ENCODE data around the gene DCAF7.

Gene DCAF7

GRCh38 chr17:63626551-63627180, 76.4 kb downstream of the DCAF7 start:
- DNase-seq = no peak

GRCh38 chr17:63629627-63630026, 79.3 kb downstream of the DCAF7 start:
- DNase-seq = no peak

GRCh38 chr17:63631062-63631461, 80.8 kb downstream of the DCAF7 start:
- no peak for DNase-seq

GRCh38 chr17:63631626-63632025, 81.3 kb downstream of the DCAF7 start:
- DNase-seq = no peak

- no peak for DNase-seq
Observed at GRCh38 chr17:63633742-63634141, 83.5 kb downstream of the DCAF7 start.

GRCh38 chr17:63634163-63634562, 83.9 kb downstream of the DCAF7 start:
- peak in 3 of 51 donors; percentile 4 to 8 (median 5) for DNase-seq

- no peak for DNase-seq
Observed at GRCh38 chr17:63634816-63635215, 84.5 kb downstream of the DCAF7 start.

- DNase-seq = no peak
Observed at GRCh38 chr17:63635290-63635689, 85.0 kb downstream of the DCAF7 start.

GRCh38 chr17:63635787-63636186, 85.5 kb downstream of the DCAF7 start:
- DNase-seq = peak in 30 of 51 donors; percentile 2 to 68 (median 30)

GRCh38 chr17:63639125-63639524, 88.8 kb downstream of the DCAF7 start:
- DNase-seq = no peak

GRCh38 chr17:63640038-63640437, 89.8 kb downstream of the DCAF7 start:
- no peak for DNase-seq

- DNase-seq = peak in 20 of 51 donors; percentile 4 to 39 (median 16)
Observed at GRCh38 chr17:63641692-63642448, 91.6 kb downstream of the DCAF7 start.
